Activated naive CD4-positive, alpha-beta T cell treated with anti-CD3 and anti-CD28 coated beads for 36 hours (primary cell): ENCODE results near the gene ASB8. TPM values are rescaled to one million over a fixed set of nuclear protein-coding genes. Genes with fewer than 3 reads are reported as not detected.
A peak's percentile ranks its signal among the peaks of the same experiment; 100 is the strongest.
"Not testable (repeated sequence)": the region's sequence is repeated elsewhere in the genome, so short reads cannot be mapped to it uniquely, and the experiment has no call there.

ENCODE experiments used
- CTCF ChIA-PET: fragments of 350-600 bp; sonication (Branson Sonifier 250); formaldehyde crosslinking; loops from one replicate; lab custom pipeline; 2021; ENCODE audit warnings: antibody characterized with exemption; lab: Charles Lee
- DNase-seq: peaks from one replicate; pipeline ENCODE4 v3.0.0-alpha.2; 2020
- H3K27ac Mint-ChIP-seq: one replicate; pipeline ENCODE4 v1.8.0; 2021; ENCODE audit warnings: mild to moderate bottlenecking, mixed read lengths
- H3K27me3 Mint-ChIP-seq: one replicate; pipeline ENCODE4 v1.8.0; 2021; ENCODE audit warnings: low read depth, mixed read lengths
- H3K36me3 Mint-ChIP-seq: one replicate; pipeline ENCODE4 v1.8.0; 2021; ENCODE audit warnings: low read depth, mixed read lengths
- H3K4me1 Mint-ChIP-seq: one replicate; pipeline ENCODE4 v1.8.0; 2021; ENCODE audit warnings: low read depth, mixed read lengths
- H3K4me3 Mint-ChIP-seq: one replicate; pipeline ENCODE4 v1.8.0; 2021; ENCODE audit warnings: mild to moderate bottlenecking, moderate library complexity, mixed read lengths
- H3K9me3 Mint-ChIP-seq: one replicate; pipeline ENCODE4 v1.8.0; 2021; ENCODE audit warnings: mixed read lengths
- intact Hi-C: fragments of 100-400 bp; cut with micrococcal nuclease; formaldehyde crosslinking; loops from one replicate; pipeline ENCODE4 v1.15.1; 2023
- total RNA-seq, 2 experiments: library from RNA; stranded (reverse); gene quantifications; one replicate each; pipeline ENCODE4 v1.2.3, GENCODE V29; 2021

Gene ASB8
- total RNA-seq, 2 experiments from 2014 or later, result 36.7 to 47.9 TPM

DNA sequence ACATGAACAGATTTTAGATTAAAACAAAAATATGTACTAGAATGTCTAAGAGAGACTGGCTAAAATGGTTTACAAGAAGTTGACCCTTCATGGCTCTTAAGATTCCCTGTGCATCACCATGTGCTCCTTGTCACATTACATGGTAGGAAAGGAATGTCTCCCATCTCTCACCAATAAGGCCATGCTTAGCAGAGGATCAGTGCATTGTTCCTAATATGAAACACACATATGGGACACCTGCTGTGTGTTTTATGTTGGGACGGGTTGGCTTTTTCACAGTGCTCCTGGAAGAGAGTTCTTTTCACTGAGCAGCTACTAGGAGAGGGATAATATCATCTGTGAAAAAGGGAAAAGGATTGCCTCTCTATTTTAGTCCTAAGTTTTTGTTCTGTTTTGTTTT lies 28.5 kb downstream of the ASB8 start:
- H3K36me3 Mint-ChIP-seq, result peaks cover 35% of the 10 kb centered on the region
- no peak overlapping the region for H3K4me3 Mint-ChIP-seq
- CTCF ChIA-PET, result interaction anchor here (1.0 kb wide), 1 partner anchor 12 kb away, joined by 3 read pairs; no protein-coding TSS in a partner anchor
- intact Hi-C loops, result no loop called here
- H3K27ac Mint-ChIP-seq, result no peak overlapping the region
- no peaks in the 10 kb centered on the region for H3K4me1 Mint-ChIP-seq
- H3K9me3 Mint-ChIP-seq, result no peaks in the 10 kb centered on the region
- H3K27me3 Mint-ChIP-seq, result no peaks in the 10 kb centered on the region
- DNase-seq, result no peak

DNA sequence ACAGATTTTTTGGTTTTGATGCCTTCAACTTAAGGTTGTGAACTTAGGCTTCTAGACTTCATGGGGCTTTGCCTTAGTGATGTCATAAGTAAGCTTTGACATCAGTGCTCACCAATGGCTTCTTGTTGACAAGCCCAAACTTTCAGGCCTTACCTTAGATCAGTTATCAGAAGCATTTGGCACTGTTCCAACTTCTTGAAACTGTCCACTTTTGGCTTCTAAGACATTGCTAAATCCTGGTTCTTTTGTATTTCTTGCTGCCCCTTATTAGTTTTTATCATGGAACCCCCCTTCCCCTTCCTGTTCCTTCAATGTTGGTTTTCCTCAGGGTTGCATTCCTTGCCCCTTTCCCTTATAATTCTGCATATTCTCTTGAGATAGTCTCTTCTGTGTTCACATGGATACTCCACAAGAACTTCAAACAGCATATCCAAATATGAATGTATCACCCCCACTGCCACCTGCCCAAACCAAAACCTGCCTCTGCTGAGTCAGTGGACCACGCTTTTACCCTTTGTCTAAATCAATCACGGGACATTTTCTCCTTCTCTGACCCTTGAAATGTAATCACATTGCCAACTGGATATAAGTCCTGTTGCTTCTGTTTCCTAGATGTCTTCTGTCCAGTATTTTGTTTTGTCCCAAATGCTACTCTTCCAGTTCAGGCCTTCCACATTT lies 30.2 kb downstream of the ASB8 start:
- H3K27me3 Mint-ChIP-seq, result no peaks in the 10 kb centered on the region
- H3K4me3 Mint-ChIP-seq, result no peak overlapping the region
- intact Hi-C loops, result no loop called here
- H3K27ac Mint-ChIP-seq, result no peak overlapping the region
- CTCF ChIA-PET, result no interaction called here
- no peak for DNase-seq
- H3K9me3 Mint-ChIP-seq, result no peaks in the 10 kb centered on the region
- H3K36me3 Mint-ChIP-seq, result peaks cover 32% of the 10 kb centered on the region
- peaks cover 2% of the 10 kb centered on the region for H3K4me1 Mint-ChIP-seq

DNA sequence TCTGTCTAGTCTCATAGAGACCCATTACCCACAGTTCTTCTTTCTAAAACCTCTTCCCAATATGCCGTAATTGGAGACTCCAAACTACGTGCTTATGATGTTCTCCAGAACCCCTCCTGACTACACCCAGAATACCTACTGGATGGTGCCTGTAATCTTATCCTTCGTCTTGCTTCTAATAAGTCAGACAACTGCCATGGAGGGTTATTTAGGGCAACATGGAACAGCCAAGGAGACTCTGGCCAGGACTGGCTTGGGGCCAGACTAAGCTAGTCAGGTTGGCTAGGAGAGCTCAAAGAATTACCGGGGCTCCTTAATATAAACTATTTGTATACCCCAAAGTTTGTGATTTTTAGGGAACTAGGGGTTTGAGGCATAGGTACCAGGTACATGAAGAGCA lies 31.3 kb downstream of the ASB8 start:
- no peak for DNase-seq
- Mint-ChIP-seq H3K4me1 (peaks cover 3% of the 10 kb centered on the region), H3K36me3 (peaks cover 32% of the 10 kb centered on the region), H3K9me3 (no peaks in the 10 kb centered on the region), H3K27me3 (no peaks in the 10 kb centered on the region), H3K27ac (no peak overlapping the region), H3K4me3 (no peak overlapping the region)
- intact Hi-C loops, result no loop called here
- CTCF ChIA-PET, result interaction anchor here (1.3 kb wide), 1 partner anchor 26 kb away, joined by 3 read pairs; no protein-coding TSS in a partner anchor

DNA sequence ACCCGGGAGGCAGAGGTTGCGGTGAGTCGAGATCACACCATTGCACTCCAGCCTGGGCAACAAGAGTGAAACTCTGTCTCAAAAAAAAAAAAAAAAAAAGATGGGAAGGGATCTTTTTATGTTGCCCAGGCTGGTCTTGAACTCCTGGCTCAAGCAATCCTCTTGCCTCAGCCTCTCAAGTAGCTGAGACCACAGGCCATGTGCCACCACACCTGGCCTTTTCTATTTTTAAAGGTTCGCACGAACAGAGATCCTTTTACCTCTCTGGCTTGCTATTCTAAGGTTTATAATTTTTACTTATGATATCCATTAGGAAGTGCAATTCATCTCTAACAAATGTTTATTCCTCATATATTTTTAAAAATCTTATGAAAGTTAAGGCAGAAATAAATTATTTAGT lies 31.8 kb downstream of the ASB8 start:
- H3K4me1 Mint-ChIP-seq, H3K27me3 Mint-ChIP-seq, H3K4me3 Mint-ChIP-seq, H3K27ac Mint-ChIP-seq, intact Hi-C loops, H3K9me3 Mint-ChIP-seq, DNase-seq: not testable (repeated sequence)
- CTCF ChIA-PET, result interaction anchor here (1.3 kb wide), 1 partner anchor 26 kb away, joined by 3 read pairs; no protein-coding TSS in a partner anchor
- peaks cover 29% of the 10 kb centered on the region for H3K36me3 Mint-ChIP-seq

DNA sequence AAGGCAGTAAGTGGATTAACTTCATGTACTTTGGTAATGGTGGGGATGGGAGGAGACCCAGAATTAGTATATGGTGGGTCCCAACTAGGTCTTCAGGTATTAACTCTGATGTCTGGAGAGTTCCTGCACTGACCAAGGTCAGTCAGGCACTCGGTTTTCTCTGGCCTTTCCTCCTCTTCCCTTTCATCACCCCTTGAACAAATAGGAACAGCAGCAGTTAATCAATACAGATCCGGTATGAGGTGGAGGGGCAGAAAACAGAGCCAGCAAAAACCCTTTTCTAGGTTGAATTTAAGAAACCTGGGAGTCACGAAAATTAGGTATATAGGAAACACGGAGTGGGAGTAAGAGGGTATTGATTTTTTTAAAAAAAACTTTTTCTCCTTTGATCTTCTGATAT lies 34.1 kb downstream of the ASB8 start:
- peaks cover 19% of the 10 kb centered on the region for H3K36me3 Mint-ChIP-seq
- peaks cover 19% of the 10 kb centered on the region for H3K4me1 Mint-ChIP-seq
- no peaks in the 10 kb centered on the region for H3K27me3 Mint-ChIP-seq
- DNase-seq, result no peak
- no peak overlapping the region for H3K4me3 Mint-ChIP-seq
- H3K9me3 Mint-ChIP-seq, result no peaks in the 10 kb centered on the region
- no peak overlapping the region for H3K27ac Mint-ChIP-seq
- intact Hi-C loops, result no loop called here
- CTCF ChIA-PET, result no interaction called here

DNA sequence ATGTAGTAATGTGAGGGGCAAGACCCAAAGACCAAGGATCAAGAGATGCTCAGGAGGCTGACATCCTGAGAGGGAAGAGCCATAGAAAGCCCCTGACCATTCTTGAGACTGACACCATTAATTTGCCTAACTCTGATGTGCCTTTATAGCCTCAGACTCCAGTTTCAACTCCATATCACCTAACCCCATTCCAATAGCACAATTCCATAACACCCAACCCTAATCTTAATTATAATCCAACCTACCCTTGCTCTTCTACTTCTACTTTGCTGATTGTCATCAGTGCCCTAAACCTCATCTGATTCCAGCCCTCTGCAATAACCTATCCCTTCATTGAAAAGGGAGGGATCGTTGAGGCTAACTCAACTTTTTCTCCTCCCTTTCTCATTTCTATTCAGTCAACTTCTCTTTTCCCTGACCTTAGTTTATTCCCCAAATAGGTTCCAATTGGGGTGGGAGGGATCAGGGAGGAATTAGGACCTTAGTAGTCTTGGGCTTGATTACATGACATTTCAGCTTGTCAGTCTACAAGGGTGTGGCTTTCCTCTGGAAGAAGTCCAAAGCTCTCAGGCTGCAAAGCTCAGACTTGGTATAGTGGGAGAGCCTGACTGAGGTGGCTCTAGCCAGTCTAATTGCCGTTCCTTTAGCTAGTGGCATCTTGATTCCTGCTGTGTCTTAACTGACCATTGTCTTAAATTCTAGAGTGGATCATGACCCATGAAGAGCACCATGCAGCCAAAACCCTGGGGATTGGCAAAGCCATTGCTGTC lies 35.1 kb downstream of the ASB8 start:
- DNase-seq, result no peak
- CTCF ChIA-PET, result interaction anchor here (1.6 kb wide), 1 partner anchor 20 kb away, joined by 3 read pairs; no protein-coding TSS in a partner anchor
- no peaks in the 10 kb centered on the region for H3K27me3 Mint-ChIP-seq
- H3K27ac Mint-ChIP-seq, result no peak overlapping the region
- H3K4me3 Mint-ChIP-seq, result no peak overlapping the region
- H3K9me3 Mint-ChIP-seq, result no peaks in the 10 kb centered on the region
- intact Hi-C loops, result no loop called here
- H3K36me3 Mint-ChIP-seq, result peaks cover 14% of the 10 kb centered on the region
- H3K4me1 Mint-ChIP-seq, result peaks cover 19% of the 10 kb centered on the region

DNA sequence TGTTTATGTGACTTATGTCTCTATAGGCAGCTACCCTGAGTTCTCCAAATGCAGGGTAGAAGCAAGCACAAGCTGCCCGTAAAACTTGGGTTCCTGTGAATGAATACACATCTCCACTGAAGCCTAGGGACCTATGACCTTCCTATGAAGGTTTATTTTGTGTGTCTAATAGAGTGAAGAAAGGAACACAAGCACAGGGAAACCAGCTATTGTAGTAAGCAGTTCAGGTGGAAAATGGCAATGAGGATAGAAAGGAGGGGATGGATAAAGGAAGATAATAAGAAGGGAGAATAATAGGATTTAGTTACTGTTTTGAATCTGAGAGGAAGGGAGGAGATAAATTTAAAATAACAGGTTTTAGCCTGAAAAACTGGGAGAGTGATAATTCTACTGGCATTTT lies 35.8 kb downstream of the ASB8 start:
- H3K27ac Mint-ChIP-seq, result no peak overlapping the region
- peaks cover 19% of the 10 kb centered on the region for H3K4me1 Mint-ChIP-seq
- H3K27me3 Mint-ChIP-seq, result no peaks in the 10 kb centered on the region
- H3K9me3 Mint-ChIP-seq, result no peaks in the 10 kb centered on the region
- H3K4me3 Mint-ChIP-seq, result no peak overlapping the region
- H3K36me3 Mint-ChIP-seq, result peaks cover 14% of the 10 kb centered on the region
- no peak for DNase-seq
- intact Hi-C loops, result no loop called here
- CTCF ChIA-PET, result interaction anchor here (1.6 kb wide), 1 partner anchor 20 kb away, joined by 3 read pairs; no protein-coding TSS in a partner anchor

DNA sequence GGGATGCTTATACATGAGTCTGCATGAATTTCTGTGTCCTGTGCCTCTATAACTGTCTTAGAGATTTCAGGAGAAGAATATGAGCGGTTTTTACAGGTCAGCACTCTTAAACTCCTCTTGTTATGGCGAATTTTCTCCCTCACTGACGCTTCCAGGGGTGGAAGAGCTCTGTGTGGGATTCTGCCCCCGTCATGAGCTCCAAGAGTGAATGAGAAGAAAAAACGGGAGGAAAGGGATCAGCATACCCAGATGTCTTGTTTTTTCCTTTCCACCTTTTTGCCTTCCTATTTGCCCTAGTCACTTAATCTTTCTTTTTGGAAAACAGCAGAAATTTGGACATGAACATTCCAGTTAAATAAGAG lies 37.5 kb downstream of the ASB8 start:
- Mint-ChIP-seq H3K4me3 (peak overlapping the region; percentile 93), H3K27me3 (no peaks in the 10 kb centered on the region), H3K9me3 (no peaks in the 10 kb centered on the region), H3K36me3 (peaks cover 10% of the 10 kb centered on the region), H3K4me1 (peaks cover 19% of the 10 kb centered on the region), H3K27ac (no peak overlapping the region)
- CTCF ChIA-PET, result interaction anchor here (1.0 kb wide), 1 partner anchor 14 kb away, joined by 3 read pairs; the partner anchor contains the start of gene SENP1
- intact Hi-C loops, result loop anchor here (1.0 kb wide), 3 partner anchors 14 to 78 kb away; partner anchors contain the start of genes ASB8 and SENP1
- no peak for DNase-seq

DNA sequence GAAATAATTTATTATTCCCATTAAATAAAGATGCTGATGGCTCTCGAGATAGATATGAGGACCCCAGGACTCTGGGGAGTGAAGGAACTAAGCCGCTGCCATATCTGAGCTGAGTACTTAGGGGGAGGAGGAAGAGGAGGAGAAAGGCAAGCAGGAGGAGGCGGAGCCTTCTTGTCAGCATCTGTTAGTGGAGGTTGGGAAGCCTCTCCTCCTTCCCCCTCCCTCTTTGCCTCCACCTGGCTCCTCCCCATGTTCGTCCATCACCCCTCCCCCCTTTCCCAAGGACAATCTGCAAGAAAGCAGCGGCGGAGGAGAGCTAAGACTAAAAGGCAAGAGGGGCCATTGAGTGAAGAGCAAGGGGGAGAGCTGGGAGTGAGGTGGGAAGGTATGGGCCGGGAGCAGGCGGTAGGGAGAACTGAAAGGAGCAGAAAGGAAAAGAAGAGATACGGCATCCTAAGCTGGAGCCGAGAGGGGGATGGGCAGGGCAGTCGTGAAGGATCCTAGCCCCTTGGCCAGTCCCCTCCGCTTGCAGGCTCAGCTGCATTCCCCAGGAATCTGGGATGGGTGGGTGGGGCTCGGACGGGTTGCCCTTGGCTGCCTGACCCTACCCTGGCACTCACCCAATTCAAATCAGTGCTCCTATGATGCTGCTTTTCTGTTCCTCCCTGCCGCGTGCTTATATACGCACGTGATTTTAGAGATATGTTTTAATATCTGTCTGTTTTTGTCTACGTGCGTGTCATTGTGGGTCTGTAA lies 38.1 kb downstream of the ASB8 start, which contains the start of gene PFKM:
PFKM (plus strand) TSS at position 287 of the 756 bp plus-strand sequence. CDS start 3,411 bp downstream, outside the sequence.
- H3K27ac Mint-ChIP-seq, result peak within 1 kb of the TSS; percentile 51
- H3K4me1 Mint-ChIP-seq, result peaks cover 19% of the 10 kb centered on the region
- intact Hi-C loops, result loop anchor here (1.0 kb wide), 3 partner anchors 13 to 79 kb away; partner anchors contain the start of genes ASB8 and SENP1

DNA sequence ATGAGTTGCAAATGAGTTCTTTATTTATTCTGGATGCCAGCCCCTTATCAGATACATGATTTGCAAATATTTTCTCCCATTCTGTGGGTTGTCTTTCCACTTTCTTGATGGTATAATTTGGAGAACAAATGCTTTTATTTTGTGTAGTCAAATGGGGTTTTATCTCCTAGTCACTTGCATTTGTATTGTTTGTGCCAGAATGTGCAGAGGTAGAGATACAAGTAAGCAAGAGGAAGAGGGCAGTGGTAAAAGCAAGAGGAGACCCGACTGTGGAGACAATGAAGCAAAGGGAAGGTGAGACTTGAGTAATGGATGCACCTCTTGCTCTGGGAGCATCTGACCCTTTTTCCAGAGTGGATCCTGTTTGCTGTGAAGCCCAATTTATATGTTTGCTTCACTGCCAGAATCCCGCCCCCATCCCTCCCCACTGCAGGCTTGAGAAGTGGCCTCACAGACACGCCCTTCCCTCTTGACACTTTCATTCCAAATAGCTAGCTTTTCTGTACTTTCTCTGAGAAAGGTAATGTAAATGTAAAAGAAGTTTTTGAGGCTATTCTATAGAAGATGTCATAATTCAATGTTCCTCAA lies 38.9 kb downstream of the ASB8 start:
- Mint-ChIP-seq H3K4me3 (peak overlapping the region; percentile 93), H3K9me3 (no peaks in the 10 kb centered on the region), H3K27ac (no peak overlapping the region), H3K36me3 (peaks cover 4% of the 10 kb centered on the region), H3K27me3 (no peaks in the 10 kb centered on the region), H3K4me1 (peaks cover 19% of the 10 kb centered on the region)
- intact Hi-C loops, result no loop called here
- CTCF ChIA-PET, result no interaction called here
- no peak for DNase-seq

More for the DNA sequence above, 38.1 kb downstream of the ASB8 start, which contains the start of gene PFKM:
- Mint-ChIP-seq H3K27me3 (no peaks in the 10 kb centered on the region), H3K9me3 (no peaks in the 10 kb centered on the region), H3K4me3 (peak within 1 kb of the TSS; percentile 93), H3K36me3 (peaks cover 6% of the 10 kb centered on the region)
- CTCF ChIA-PET, result interaction anchor here (1.0 kb wide), 1 partner anchor 14 kb away, joined by 3 read pairs; the partner anchor contains the start of gene SENP1
- DNase-seq, result peak; percentile 86

DNA sequence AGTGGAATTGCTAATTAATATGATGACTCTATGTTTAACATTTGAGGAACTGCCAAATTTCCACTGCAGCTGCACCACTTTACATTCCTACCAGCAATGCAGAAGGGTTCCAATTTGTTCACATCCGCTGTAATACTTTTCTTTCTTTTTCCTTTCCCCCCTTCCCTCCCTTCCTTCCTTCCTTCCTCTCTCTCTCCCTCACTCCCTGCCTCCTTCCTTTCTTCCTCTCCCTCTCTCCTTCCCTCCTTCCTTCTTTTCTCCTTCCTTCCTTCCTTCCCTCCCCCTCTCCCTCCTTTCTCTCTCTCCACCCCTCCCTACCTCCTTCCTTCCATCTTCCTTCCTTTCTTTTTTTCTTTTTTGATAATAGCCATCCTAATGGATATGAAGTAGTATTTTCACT lies 41.4 kb downstream of the ASB8 start:
- Mint-ChIP-seq H3K4me3 (no peak overlapping the region), H3K4me1 (peaks cover 16% of the 10 kb centered on the region), H3K27me3 (no peaks in the 10 kb centered on the region), H3K27ac (no peak overlapping the region), H3K9me3 (no peaks in the 10 kb centered on the region), H3K36me3 (no peaks in the 10 kb centered on the region)
- intact Hi-C loops, result no loop called here
- no peak for DNase-seq
- CTCF ChIA-PET, result interaction anchor here (0.8 kb wide), 1 partner anchor 13 kb away, joined by 3 read pairs; no protein-coding TSS in a partner anchor
